Adipose tissue (tissue), 3 donors: Measurements from ENCODE around the gene RAB9B. TPM values are rescaled to one million over a fixed set of nuclear protein-coding genes. Genes with fewer than 3 reads are reported as not detected.
"Not testable (repeated sequence)": the region's sequence is repeated elsewhere in the genome, so short reads cannot be mapped to it uniquely, and the experiment has no call there.

ENCODE experiments used
- H3K27ac ChIP-seq: one replicate; pipeline ENCODE4 v1.5.1; 2013; ENCODE audit warnings: low read depth, low read length
- WGBS, 3 donors: extraction: QIAGEN DNeasy Blood & Tissue Kit; methylation state at CpG; one replicate each; pipeline ENCODE4 v1.1.7; 2013; 5-methylcytosine and 5-hydroxymethylcytosine counted together
- polyA plus RNA-seq, 3 donors: library from polyadenylated mRNA; stranded (reverse); fragments of 200-250 nt; gene quantifications; one replicate each; pipeline ENCODE4 v1.2.3, GENCODE V29; 2013
- donor health status: healthy with polysubstance abuse.
- donor health status: Bipolar disorder and iron deficiency.
- donor health status: healthy.

The RAB9B gene
- under 1 TPM; 0.28 to 0.45 (median 0.40) TPM for polyA plus RNA-seq

- no peak within 1 kb of the TSS for H3K27ac ChIP-seq
- 0 to 13% (median 1%) methylated on average over 10 to 47 of the region's 54 CpGs for WGBS, 3 donors
Observed at GRCh38 chrX:103831803-103832544, at the start of gene RAB9B. RAB9B (minus strand) TSS chrX:103832257; CDS start chrX:103825784, 6,473 bp downstream.

DNA sequence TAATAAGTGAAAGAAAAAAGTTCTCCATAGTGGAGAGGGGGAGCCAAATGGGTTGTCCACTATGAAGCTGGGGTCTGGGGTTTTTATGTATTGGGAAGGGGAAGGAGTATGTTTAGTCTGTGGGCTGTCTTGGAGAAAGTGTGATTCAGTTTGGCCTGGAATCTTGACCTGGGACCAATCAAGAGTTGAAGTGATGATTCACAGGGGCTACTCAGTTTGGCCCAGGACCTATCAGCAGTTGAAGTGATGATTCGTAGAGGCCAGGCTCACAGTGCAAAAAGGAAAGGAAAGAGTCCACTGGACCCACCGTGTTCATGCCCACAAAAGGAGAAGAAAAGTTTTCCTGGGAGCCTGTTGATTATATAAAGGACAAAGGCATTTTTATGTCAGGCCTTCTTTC is 47.3 kb upstream of the RAB9B start:
- no peak overlapping the region for H3K27ac ChIP-seq
- WGBS, 3 donors = 52 to 67% (median 60%) methylated on average over 2 of the region's 2 CpGs

DNA sequence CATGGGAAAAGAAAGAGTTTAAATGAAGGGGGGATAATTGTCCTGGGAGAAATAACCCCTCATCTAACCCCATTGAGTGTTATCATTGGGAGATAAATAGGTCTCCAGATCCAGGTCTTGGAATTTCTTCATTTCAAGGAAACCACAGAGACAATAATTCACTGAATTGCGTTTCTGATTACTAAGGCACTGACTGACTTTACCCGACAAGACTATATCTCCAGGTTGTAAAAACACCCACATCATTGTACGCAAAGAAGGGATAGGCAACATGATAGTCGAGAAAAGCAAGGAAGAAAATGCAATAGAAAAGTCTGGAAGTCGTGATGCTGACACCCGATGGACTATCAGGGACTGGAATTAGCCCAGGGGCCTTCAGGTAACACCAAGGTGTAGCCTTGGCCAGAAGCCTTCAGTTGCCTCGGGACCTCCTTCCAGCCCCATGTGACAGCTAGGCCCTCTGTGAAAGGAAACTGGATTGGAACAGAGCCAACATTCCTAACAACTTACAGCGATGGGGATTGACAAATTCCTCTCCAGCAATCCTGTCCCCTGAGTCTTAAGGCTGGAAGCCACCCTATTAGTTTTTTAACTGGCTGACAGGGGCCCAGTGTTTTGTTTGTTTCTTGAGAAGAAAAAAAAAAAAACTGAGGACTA is 46.5 kb upstream of the RAB9B start:
- 64 to 74% (median 71%) methylated on average over 8 of the region's 8 CpGs for WGBS, 3 donors
- H3K27ac ChIP-seq = no peak overlapping the region

- WGBS, 3 donors = 64 to 94% (median 89%) methylated on average over 3 of the region's 3 CpGs
- no peak overlapping the region for H3K27ac ChIP-seq
Observed at GRCh38 chrX:103877571-103877970, 45.5 kb upstream of the RAB9B start.

GRCh38 chrX:103864886-103865534 is 33.0 kb upstream of the RAB9B start:
- H3K27ac ChIP-seq = no peak overlapping the region
- WGBS, 3 donors = 50 to 58% (median 51%) methylated on average over 5 of the region's 5 CpGs

- H3K27ac ChIP-seq = no peak overlapping the region
- WGBS, 3 donors = 57 to 97% (median 69%) methylated on average over 3 of the region's 3 CpGs
Observed at GRCh38 chrX:103864149-103864548, 32.1 kb upstream of the RAB9B start.

DNA sequence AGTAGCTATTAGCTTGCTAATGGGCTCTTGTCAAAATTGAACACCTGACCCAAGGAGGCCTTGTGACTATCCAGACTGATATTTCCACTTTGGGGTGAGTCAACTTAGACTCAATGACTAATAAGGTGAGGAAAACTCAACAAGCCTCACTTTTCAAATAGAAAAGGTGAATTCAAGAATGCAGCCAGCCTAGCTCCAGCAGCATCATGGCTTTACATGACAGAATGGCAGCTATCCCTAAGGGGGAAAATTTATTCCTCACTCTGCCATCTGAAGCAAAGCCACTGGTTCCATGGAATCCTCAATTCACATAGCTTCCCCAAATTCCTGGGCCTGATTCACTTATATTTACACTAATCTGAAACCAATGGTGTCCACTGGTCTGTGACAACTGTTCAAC is 29.1 kb upstream of the RAB9B start:
- H3K27ac ChIP-seq = no peak overlapping the region

GRCh38 chrX:103849558-103849957 is 17.5 kb upstream of the RAB9B start:
- WGBS, 3 donors = 78 to 88% (median 86%) methylated on average over 1 of the region's 1 CpG
- no peak overlapping the region for H3K27ac ChIP-seq

- no peak overlapping the region for H3K27ac ChIP-seq
- 37 to 65% (median 63%) methylated on average over 5 of the region's 5 CpGs for WGBS, 3 donors
Observed at GRCh38 chrX:103847174-103847870, 15.3 kb upstream of the RAB9B start.

- no peak overlapping the region for H3K27ac ChIP-seq
Observed at GRCh38 chrX:103846386-103846785, 14.3 kb upstream of the RAB9B start.

GRCh38 chrX:103845165-103845653 is 13.2 kb upstream of the RAB9B start:
- no peak overlapping the region for H3K27ac ChIP-seq

DNA sequence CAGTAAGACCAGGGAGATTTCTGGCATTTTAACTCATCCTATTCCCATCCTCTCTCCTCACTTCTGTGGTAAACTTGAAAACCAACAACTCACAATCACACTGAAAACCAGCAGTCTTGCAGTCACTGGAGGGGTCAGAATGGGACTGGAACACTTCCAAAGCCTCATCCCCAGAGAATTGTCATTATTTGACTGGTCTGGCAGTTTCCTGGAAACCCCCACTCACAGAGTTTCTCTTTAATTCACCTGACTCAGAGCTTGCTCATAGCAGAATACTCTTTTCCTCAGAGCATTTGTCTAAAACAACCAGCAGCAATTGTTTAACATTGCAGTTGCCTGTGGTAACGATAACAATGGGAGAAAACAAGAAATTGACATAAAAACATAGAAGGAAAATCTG is 7.3 kb upstream of the RAB9B start:
- H3K27ac ChIP-seq = no peak overlapping the region
- WGBS, 3 donors = 45 to 82% (median 78%) methylated on average over 1 of the region's 1 CpG

More at GRCh38 chrX:103845165-103845653, 13.2 kb upstream of the RAB9B start:
- 0 to 1% (median 1%) methylated on average over 4 of the region's 4 CpGs for WGBS, 3 donors

DNA sequence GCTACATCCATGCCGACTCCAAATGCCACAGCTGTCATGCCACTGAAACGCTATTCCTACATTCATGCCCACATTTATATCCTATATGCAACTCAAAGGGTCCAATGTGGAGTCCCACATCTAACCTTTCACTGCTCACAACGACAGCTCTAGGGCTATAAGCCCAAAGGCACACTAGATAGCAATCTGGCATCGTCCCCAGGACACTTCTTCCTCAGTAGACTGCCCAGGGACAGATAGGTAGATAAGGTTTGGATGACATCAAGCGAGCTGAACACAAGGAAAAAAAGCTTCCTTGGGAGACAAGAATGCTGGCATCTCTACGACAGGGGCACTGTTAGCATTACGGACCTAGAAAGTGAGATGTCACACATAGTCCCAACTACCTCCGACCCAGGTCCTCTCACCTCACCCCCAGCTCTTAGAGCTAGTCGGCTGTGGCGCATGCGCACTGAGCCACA is 685 bp downstream of the RAB9B start:
- 9 to 29% (median 22%) methylated on average over 10 to 11 of the region's 11 CpGs for WGBS, 3 donors

GRCh38 chrX:103830848-103831247 is 1.2 kb downstream of the RAB9B start:
- H3K27ac ChIP-seq = no peak overlapping the region
- WGBS, 3 donors = 66 to 84% (median 80%) methylated on average over 6 to 7 of the region's 7 CpGs

More for the DNA sequence above, 685 bp downstream of the RAB9B start:
- H3K27ac ChIP-seq = no peak overlapping the region

GRCh38 chrX:103828529-103828928 is 3.5 kb downstream of the RAB9B start:
- 65 to 81% (median 75%) methylated on average over 2 of the region's 2 CpGs for WGBS, 3 donors
- H3K27ac ChIP-seq = no peak overlapping the region

DNA sequence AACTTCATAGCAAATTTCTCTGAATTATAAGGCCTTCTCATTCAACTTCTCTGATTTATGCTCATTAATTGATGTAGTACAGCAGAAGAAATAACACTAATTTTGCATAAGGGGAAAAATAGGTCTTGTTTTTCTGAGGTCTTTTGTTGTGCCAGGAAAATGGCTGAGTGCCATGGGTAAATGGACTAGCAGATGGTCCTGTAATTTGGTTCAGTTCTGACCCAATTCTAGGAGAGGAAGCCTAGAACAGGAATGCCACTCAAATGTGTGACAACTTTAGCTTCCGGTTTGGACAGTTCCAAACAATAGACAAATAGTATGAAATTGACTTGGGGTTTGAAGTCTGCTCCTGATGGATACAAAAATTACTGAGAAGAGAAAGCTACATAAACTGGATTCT is 6.2 kb downstream of the RAB9B start:
- H3K27ac ChIP-seq = no peak overlapping the region
- 68 to 85% (median 81%) methylated on average over 1 of the region's 1 CpG for WGBS, 3 donors

- H3K27ac ChIP-seq = no peak overlapping the region
Observed at GRCh38 chrX:103823591-103823990, 8.5 kb downstream of the RAB9B start.

DNA sequence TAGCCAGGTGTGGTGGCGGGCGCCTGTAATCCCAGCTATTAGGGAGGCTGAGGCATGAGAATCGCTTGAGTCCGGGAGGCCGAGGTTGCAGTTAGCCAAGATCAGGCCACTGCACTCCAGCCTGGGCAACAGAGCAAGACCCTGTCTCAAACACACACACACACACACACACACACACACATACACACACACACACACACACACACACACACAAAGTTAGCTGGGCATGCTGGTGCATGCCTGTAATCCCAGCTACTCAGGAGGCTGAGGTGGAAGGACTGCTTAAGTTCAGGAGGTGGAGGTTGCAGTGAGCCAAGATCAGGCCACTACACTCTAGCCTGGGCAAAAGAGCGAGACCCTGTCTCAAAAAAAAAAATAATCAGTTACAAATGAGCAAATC is 11.3 kb downstream of the RAB9B start:
- not testable (repeated sequence) for H3K27ac ChIP-seq
- WGBS, 3 donors = 93 to 100% (median 96%) methylated on average over 3 to 6 of the region's 6 CpGs
